HG02885 (cell line): ENCODE data around the gene UBR3.
"Not testable (repeated sequence)": the region's sequence is repeated elsewhere in the genome, so short reads cannot be mapped to it uniquely, and the experiment has no call there.

Experiments used
- ATAC-seq: cut with Tn5 transposase; IDR thresholded peaks from one replicate; pipeline ENCODE4 v1.9.1; 2021; ENCODE audit warnings: mild to moderate bottlenecking; ENCODE audit not compliant: unreplicated experiment, poor library complexity

The UBR3 gene

DNA sequence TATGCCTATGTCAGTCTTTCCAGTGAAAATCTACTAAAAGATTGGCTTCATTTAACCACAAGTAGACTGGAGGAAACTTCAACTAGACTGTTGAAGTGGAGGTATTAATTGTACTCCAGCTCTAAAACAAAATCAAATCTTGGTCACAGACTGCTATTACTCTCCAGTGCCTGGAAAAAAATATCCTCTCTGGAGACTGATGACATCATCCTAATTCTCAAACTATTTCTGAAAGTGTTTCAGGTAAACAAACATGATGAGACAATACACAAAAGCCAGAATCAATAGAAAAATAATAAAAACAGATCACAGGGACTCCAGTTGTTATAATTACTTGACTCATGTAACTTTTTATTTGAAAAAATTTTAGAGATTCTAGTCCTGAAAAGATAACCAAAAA, 263.0 kb downstream of the UBR3 start:
- no peak for ATAC-seq

DNA sequence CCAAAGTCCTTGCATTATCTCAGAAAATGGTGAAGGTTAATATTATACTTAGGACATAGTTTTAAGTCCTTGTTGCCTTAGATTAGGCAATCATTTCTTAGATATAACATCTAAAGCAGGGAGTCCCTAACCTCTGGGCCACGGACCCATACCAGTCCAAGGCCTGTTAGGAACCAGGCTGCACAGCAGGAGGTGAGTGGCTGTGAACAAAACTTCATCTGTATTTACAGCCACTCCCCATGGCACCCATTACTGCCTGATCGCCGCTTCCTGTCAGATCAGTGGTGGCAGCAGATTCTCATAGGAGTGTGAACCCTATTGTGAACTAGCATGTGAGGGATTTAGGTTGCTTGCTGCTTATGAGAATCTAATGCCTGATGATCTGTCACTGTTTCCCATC, 264.2 kb downstream of the UBR3 start:
- no peak for ATAC-seq

DNA sequence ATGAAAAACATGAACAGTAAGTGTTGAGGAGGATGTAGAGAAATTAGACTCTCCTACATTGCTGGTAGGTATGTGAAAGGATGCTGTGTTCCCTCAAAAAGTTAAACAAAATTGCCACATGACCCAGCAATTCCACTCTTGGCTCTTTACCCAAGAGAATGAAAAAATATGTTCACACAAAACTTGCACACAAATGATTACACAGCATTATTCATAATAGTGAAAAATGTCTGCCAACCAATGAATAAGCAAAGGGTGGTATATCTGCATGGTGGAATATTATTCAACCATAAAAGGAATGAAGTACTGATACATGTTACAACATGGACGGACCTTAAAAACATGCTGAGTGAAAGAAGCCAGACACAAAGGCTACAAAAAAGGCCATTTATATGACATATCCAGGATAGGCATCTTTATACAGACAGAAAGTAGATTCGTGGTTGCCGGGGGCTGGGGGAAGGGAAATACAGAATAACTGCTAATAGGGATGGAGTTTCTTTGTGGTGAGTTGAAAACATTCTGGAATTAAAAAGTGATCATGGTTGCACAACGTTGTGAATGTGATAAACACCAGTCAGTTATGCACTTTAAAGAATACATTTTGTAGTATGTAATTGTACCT, 265.3 kb downstream of the UBR3 start:
- no peak for ATAC-seq

DNA sequence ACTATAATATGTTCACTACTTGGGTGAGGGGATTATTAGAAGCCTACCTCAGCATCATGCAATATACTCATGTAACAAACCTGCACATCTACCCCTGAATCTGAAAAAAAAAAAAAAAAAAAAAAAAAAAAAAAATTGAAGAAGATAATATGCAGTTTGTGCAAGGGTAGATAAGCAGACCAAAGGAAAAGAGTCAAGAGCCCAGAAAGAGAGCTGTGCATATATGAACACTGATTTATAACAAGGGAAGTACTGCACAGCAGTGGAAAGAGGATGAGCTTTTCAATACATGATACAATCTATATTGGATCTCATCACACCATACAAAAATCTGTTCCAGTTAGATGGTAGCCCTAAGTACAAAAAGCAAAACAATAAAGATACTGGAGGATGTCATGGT, 268.1 kb downstream of the UBR3 start:
- no peak for ATAC-seq

DNA sequence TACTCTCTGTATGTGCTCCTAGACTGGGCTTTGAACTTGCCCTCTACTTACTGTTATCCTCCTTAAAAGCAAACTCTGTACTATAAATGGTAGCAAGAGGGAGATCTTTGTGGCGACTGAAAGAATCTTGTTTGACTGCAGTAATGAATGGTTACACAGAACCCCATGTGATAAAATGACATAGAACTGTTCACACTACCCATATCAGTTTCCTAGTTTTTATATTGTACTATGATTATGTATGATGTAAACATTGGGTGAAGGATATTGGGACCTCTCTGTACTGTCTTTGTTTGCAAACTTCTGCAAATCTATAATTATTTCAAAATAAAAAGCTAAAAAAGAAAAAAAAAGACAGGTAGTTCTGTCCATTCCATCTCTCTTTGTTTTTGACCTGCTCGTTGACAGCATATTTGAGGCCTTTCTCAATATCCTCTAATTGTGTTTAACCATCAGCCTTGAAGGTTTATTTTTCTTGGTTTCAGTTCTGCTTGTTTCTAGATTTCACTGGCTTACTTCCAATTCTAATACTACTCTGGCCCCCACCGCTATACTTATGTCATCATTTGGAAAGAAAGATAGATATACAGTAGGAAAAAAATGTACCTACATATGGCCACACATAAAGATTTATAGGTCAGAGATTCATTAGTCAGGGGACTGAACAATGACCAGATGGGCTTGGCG, 271.5 kb downstream of the UBR3 start:
- ATAC-seq, result no peak

DNA sequence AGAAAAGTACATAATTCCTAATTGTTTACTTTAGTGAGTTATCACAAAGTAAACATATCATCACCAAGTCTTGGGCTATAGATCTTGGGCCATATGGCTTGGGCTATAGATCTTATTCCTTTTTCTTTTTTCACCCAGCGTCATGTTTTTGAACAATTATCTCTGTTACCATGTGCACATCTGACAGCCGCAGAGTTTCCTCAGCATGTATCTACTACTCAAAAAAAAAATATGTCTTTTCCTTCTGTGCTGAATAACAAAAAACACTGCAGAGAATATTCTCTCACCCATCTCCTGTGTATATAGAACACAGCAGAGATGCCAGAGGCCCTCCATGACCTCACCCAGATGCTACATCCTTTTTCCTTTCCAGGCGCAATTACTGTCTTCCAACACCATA, 274.5 kb downstream of the UBR3 start:
- ATAC-seq, result no peak

DNA sequence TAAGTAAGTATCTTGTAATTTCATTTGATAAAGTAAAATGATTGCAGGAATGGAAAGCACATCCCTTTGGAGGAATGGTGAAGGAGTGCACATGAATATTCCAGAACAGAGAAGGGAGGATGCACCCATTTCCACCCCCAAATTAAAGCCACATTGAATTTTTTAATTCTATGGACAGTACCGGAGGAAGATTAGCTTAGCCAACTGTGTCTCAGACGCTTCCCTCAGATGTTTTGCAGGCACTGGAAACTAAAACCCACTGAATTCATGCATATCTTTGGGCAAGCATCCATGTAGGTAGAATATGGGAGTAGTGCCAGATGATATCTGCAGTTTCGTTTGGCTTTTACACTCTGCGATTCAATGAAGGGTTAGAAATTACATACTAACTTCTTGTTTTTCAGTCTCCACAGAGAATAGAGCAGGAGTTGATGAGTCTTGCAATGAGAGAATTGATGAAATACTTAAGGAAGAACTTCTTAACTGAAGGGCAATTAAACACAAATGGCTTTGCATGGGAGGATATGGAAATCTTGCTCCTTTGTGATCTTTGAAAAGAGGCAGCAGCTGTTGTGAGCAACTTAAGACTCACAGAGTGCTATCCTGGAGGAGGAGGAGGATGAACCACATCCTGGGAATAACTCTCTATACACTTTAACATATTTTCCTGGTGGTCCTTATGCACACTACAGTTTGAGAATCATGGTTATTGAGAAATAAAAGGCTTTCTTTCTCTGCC, 279.0 kb downstream of the UBR3 start:
- ATAC-seq, result no peak

DNA sequence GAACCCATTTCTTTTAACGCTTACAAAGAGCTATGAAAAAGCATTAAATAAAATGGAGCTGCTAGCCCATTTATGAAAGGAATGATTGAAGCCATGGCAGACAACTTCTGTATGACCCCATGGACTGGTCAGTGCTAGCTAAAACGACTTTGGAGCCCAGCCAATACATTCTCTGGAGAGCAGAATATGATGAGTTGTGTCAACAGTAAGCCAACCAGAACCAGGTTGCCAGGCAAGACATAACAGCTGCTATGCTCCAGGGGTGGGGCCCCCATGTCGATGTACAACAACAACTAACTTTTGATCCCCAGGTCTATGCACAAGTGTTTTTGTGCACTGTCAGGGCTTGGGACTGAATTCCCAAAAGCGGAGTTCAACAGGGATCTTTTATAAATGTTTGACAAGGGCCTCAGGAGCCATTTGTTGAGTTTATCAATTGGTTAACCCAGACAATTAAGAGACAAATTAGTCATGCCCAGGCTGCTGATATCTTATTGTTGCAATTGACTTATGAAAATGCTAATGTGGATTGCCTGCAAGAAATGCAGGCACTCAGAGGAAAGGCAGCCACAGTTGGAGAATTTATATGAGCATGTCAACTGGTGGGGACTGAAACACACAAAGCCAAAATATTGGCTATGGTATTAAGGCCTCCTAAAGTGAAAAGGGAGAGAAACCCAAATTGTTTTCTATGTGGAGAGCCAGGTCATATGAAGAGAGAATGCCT, 286.1 kb downstream of the UBR3 start:
- ATAC-seq, result no peak

DNA sequence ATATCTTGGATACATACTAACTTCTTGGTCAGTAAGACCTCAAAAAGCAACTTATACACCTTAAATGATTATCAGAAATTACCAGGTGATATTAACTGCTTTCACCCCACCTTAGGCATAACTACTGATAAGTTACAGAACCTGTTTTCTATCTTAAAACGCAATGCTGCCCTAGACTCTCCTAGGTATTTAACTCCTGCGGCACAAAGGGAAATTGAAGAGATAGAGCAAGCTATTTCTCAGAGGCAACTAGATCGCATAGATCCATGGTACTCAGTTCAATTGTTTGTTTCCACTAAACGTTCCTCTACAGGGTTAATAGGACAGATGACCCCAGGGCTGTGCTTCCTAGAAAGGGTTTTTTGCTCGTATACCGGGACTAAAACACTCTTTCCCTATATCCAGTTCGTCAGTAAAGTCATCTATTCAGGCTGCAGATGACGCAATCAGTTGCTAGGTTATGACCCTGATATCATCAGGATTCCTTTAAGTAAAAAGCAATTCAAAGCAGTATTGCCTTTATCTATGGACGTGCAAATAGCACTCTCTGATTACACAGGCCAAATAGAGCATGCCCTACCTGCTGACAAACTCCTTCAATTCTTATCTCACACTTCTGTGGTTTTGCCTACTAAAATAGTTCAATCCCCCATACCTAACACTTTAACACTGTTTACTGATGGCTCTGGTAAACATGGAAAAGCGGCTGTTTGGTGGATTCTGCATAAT, 288.4 kb downstream of the UBR3 start:
- ATAC-seq, result no peak

DNA sequence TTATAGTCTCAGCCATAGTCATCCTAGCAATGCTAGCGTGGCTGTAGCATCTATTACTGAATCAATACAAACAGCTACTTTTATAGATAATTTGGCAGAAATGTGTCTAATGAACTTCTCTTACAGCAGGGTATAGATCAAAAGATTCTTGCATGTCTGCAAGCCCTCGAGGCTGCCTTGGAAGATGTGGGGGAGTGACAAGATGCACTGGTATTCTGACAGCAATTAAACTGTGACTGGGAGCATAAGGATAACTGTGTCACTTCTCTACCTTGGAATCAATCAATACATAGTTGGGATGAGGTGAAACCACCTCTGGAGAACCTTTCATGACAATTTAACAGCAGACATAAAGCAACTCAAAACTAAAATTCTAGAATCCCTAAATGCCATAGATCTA, 291.4 kb downstream of the UBR3 start:
- ATAC-seq, result no peak

DNA sequence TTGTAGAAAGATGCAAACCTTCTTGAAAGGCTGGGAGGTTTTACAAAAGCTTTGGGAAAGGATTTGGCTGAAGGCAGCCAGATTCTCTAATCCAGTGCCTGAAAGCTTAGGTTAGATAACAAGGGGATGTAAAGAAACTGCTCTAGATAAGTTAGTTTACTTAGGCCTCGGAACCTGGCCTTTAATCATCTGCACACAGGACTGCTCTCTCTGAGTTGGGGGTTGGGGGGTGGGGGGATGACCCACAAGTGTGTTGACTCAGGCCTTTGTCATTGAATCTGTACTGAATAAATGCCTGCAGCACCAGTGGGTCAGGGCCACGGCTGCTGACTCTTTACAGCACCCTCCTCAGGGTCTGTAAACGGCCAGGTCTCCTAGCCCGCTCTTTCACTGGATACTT, 292.1 kb downstream of the UBR3 start:
- ATAC-seq, result not testable (repeated sequence)

DNA sequence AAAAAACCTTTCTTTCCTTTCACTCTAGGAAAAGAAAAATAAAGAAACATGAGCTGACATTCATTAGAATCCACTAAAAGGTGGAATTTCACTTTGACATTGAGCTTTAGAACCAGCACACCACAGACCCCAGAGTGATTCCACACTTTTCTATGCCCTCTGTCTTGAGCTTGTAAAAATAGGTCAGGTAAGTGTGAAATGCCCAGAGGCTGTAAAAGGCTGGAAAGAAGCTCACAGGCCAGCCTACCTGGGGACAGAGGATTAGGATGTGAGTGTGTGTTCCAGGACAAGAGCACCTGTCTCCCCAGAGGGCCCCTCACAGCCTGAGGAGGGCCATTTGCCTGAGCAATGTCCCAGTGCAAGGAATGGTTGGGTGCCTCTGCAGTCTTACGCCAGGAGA, 294.4 kb downstream of the UBR3 start:
- no peak for ATAC-seq

DNA sequence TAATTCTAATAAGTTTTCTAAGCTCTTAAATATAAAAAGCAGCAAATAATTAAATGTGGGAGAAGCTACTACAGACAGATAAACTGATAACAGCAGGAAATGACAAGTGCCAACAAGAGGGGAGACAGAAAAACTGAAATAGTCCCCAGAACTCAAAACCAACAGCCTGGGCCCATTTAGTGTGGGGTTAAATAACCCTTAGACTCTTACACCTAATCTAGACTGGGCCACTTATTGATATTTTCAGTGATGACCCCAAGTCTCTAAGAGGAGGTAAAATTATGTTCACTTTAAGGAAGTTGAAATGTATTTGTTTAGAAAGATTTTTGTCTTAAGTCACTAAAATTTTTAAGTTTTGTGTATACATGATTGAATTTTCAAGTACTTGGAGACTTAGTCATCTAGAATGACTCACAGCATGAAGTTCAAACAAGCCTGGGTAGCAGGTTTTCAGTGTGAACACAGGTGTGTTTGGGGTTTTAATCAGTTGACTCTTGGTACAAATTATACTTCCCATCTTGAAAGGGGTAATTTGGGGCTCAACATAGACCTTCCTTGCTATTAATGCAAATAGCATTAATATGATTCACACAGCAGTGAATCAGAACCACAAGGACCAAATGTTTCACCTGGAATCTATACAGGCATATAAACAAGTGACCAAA, 295.8 kb downstream of the UBR3 start:
- ATAC-seq, result no peak

DNA sequence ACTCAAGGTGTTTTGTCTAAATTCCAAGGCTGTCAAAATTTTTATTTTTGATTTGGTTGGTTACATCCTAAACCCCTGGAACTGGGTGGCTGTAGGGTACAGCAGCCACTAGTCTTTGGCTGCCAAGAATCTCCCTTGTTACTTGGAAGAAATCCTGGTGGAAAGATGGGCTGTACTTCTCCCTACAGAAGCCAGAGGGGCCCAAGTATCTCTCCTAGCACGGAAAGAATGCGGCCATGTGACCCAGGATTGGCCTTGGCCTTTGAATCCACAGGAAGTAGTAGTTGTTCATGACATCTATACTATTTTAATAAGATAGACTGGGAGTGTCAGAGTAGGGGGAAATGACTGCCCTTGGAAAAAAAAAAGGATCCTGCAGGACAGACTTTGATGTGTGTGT, 296.3 kb downstream of the UBR3 start:
- ATAC-seq, result no peak

DNA sequence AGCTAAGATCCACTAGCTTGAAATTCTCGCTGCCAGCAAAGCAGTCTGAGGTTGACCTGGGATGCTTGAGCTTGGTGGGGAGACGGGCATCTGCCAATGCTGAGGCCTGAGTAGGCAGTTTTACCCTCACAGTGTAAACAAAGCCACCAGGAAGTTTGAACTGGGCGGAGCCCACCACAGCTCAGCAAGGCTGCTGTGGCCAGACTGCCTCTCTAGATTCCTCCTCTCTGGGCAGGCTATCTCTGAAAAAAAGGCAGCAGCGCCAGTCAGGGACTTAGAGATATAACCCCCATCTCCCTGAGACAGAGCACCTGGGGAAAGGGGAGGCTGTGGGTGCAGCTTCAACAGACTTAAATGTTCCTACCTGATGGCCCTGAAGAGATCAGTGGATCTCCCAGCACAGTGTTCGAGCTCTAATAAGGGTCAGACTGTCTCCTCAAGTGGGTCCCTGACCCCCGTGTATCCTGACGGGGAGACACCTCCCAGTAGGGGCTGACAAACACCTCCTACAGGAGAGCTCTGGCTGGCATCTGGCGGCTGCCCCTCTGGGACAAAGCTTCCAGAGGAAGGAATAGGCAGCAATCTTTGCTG, 299.0 kb downstream of the UBR3 start:
- ATAC-seq, result not testable (repeated sequence)
